Suprapubic skin (tissue), 3 donors: ENCODE results near the gene TMEM109.

Experiments
- POLR2AphosphoS5 ChIP-seq, 3 donors: sonication (generic); formaldehyde crosslinking; IDR thresholded peaks; one replicate each; pipeline ENCODE4 v1.6.1; 2017; ENCODE audit warnings: antibody characterized with exemption in 3 of 3
- TF ChIP-seq, protein P1 (sequence below), 2 donors: fragments of 200-600 bp in 1 of 2; fragments of 450-650 bp in 1 of 2; sonication (generic) in 1 of 2; IDR thresholded peaks; one replicate each; pipeline ENCODE4 v1.5.1; 2016 to 2019; ENCODE audit warnings: antibody characterized with exemption in 2 of 2, mild to moderate bottlenecking in 1 of 2, moderate library complexity in 1 of 2

DNA sequence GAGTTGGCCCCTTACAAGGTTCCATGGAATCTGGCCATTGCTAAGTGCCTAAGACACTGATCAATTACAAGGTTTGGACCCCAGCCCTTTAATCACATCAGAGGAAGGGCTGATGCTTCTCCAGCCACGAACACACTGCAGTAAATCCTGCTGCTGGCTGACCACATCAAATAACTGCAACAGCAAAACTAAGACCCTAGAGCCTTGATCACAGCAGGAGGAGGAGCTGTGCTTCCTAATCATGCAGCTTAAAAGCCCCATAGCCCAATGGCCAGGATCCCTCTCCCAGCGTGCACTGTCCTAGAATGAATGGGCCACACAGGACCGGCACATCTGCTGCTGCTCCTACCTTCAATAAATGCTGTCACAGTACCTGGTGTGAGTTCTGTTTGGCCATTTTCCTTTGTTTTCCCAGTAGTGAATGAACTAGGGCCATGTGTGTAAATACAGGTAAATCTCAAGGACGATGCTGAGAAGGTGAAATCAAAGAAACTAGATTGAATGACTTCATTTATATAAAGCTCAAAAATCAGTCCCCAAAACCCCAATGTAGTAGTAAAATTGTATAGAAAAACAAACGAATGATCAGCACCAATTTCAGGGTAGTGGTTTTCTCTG, 33.9 kb upstream of the TMEM109 start:
- TF ChIP-seq, protein P1, sequence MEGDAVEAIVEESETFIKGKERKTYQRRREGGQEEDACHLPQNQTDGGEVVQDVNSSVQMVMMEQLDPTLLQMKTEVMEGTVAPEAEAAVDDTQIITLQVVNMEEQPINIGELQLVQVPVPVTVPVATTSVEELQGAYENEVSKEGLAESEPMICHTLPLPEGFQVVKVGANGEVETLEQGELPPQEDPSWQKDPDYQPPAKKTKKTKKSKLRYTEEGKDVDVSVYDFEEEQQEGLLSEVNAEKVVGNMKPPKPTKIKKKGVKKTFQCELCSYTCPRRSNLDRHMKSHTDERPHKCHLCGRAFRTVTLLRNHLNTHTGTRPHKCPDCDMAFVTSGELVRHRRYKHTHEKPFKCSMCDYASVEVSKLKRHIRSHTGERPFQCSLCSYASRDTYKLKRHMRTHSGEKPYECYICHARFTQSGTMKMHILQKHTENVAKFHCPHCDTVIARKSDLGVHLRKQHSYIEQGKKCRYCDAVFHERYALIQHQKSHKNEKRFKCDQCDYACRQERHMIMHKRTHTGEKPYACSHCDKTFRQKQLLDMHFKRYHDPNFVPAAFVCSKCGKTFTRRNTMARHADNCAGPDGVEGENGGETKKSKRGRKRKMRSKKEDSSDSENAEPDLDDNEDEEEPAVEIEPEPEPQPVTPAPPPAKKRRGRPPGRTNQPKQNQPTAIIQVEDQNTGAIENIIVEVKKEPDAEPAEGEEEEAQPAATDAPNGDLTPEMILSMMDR (IDR thresholded peaks at IDR 0.05), result no peak
- TF ChIP-seq POLR2AphosphoS5 (IDR thresholded peaks at IDR 0.05), result no peak
